HG02642 (cell line): ENCODE results near the gene CBX5.
"Not testable (repeated sequence)": the region's sequence is repeated elsewhere in the genome, so short reads cannot be mapped to it uniquely, and the experiment has no call there.

Experiments
- ATAC-seq: cut with Tn5 transposase; IDR thresholded peaks from one replicate; pipeline ENCODE4 v1.9.1; 2021; ENCODE audit warnings: mild to moderate bottlenecking; ENCODE audit not compliant: unreplicated experiment, poor library complexity

CBX5 gene

DNA sequence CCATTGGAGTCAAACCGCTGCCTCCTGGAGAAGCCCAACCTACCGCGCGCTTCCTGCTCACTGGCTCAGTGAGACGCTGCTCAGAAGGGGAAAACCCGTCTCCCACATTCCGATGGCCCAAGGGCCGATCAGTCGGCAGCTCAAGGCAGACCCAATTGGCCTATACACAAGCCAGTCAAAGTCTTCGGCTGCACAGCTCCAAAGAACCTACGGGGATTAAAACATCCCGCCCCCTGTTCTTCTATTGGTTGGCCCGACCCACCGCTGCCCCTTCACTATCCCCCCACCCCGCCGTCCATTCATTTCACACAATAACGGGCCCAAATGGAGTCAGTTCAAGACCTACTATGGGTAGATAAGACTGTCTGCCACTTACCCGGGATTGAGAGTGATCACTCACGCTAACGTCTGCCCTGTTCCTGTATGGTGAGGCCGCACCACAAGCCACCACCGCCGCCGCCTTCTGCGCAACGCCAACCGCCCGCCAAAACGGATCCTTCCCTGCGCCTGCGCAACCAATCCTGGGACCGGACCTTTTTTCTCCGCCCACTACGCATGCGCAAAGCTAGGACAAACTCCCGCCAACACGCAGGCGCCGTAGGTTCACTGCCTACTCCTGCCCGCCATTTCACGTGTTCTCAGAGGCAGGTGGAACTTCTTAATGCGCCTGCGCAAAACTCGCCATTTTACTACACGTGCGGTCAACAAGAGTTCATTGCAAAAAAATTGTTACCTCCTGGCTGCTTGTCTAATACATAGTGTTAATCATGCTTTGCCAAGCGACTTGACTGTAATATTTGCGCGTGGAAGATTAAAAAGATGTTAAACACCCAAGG is at the start of gene CBX5:
CBX5 (minus strand) TSS at position 491 of the 836 bp plus-strand sequence. CDS start 22,472 bp downstream, outside the sequence.
- ATAC-seq: peak; percentile 68

- ATAC-seq: no peak
Measured at GRCh38 chr12:54328595-54329337, 48.8 kb upstream of the CBX5 start.

DNA sequence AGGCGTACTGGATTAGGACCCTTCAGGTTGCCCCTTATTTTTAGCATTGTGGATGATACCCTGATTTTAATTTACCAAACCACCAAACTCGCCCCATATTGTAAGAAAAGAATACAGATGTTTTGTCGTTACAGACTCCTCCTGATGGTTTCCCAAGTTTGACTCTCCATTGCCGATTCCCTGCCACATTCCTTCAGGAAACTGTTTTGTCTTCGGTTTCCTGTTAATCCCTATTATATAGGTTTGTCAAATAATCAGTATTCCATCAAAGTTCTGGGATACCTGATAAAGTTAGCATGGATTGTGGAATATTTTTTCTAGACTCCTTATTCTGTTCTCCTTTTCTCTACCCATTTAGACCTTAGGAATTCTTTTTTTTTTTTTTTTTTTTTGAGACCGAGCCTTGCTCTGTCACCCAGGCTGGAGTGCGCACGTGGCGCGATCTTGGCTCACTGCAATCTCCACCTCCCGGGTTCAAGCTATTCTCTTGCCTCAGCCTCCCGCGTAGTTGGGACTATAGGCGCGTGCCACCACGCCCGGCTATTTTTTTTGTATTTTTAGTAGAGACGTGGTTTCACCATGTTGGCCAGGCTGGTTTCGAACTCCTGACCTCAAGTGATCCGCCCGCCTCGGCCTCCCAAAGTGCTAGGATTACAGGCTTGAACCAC is 45.7 kb upstream of the CBX5 start:
- ATAC-seq: not testable (repeated sequence)

GRCh38 chr12:54324617-54325441 is 44.9 kb upstream of the CBX5 start, which contains the start of gene COPZ1:
COPZ1 (plus strand) TSS chr12:54325131; CDS start chr12:54325164, 33 bp downstream.
- peak; percentile 99 for ATAC-seq

DNA sequence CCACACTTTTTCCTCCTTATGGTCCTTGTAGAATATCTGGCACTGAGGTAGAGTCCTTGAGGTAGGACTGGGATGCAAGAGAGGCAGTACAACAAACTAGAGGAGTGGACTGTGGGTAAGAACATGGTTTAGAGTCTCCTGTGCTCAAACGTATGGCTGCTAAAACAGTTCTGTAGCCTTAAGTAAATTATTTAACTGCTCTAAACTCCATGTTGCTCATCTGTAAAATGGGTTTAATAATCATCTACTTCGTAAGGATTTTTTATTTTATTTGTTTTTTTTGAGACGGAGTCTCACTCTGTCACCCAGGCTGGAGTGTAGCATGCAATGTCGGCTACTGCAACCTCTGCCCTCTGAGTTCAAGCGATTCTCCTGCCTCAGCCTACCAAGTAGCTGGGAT is 41.4 kb upstream of the CBX5 start:
- no peak for ATAC-seq

DNA sequence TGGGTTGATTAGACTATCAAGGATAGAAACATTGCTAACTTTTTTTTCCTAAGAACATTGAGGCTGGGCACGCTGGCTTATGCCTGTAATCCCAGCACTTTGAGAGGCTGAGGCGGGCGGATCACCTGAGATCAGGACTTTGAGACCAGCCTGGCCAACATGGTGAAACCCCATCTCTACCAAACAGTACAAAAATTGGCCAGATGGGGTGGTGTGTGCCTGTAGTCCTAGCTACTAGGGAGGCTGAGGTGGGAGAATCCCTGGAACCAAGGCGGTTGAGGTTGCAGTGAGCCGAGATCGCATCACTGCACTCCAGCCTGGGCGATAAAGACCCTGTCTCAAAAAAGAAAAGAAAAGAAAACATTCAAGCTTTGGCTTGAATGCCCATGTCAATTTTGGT is 32.4 kb upstream of the CBX5 start:
- ATAC-seq: not testable (repeated sequence)

DNA sequence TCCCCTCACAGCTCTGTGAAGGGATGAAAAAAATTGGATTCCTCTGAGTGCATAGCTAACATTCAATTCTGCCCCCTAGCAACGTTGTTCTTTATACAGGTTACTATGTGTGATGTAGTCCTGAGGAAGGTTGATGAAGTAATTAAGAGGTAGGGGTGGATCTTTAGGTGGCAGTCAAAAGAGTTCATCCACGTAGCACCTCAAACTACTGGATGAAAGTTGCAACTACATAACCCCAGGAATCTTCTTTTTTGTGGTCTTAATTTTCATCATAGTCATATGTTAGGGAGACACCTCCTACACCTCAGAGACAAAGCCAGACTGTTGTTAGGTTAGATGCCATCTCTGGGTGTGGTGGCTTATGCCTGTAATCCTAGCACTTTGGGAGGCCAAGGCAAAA is 31.1 kb upstream of the CBX5 start:
- no peak for ATAC-seq

GRCh38 chr12:54306925-54307741 is 27.2 kb upstream of the CBX5 start:
- ATAC-seq: no peak

- ATAC-seq: no peak
Measured at GRCh38 chr12:54304187-54304810, 24.4 kb upstream of the CBX5 start.

GRCh38 chr12:54303640-54304039 is 23.7 kb upstream of the CBX5 start:
- ATAC-seq: no peak

- ATAC-seq: no peak
Measured at GRCh38 chr12:54301428-54302048, 21.6 kb upstream of the CBX5 start.

DNA sequence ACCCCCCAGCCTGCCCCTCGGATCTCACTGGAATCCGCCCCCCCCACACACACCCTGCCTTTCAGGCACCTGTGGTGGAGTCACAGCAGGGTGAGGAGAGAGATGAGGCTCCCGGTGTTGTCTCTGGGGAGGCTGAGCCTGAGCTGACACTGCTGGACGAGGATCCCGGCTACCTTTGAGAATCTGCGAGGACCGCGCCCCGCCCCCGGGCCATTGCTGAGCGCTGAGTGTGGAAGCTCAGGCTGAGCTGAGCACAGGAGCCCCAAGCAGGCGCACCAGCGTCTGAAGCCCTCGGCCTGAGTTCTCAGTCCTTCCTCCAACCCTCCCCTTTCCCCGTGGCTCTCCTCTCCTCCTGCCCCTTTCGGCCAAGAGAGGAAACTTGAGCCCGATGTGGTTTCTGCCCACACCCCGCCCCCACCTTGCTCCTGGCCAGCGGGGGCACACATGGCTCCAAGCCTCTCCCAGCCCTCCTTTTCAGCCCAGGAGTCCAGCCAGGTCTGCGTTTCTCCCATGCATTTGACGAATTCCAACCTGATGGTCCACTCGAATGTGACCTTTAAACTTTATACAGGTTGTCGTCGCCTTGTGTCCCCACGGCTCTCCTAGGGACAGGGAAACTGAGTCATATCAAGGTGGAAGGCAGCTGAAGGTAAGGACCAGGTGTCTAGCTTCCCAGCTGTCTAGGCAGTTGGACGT is 21.0 kb upstream of the CBX5 start, which contains the start of gene NFE2:
NFE2 (minus strand) TSS at position 284 of the 696 bp plus-strand sequence. CDS start 5,767 bp downstream, outside the sequence.
- ATAC-seq: no peak

- ATAC-seq: no peak
Measured at GRCh38 chr12:54300225-54300731, 20.4 kb upstream of the CBX5 start.

DNA sequence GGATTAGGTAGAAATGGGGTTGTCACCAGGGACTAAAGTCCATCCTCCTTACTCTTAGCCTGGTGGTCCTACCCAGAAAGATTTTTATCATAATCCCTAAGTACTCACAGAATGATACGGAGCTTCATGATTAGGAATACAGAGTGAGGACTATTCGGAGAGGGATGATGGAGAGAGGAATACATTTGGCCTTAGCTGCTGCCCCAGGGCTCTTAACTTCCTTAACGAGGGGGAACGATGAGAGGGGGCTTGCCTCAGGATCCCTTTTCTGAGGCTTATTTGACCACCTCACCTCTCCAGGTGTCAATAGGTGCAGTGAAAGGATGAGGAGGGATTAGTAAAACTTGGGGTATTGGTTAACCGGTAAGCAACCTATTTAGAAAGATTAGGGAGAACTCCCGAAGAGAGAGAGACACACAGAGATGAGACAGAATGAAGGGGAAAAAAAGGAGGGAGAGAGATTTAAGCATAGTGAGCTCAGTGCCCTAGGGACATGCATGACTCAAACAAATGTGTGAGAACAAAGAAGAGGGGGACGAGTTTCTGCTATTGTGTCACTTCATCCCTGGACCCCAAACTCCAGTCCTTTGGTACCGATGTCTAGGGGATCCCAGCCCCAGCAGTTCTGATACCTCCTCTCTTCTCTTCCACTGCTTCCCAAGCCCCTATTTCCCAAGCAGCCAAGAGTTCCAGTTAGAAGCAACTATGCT is 19.7 kb upstream of the CBX5 start:
- ATAC-seq: no peak

DNA sequence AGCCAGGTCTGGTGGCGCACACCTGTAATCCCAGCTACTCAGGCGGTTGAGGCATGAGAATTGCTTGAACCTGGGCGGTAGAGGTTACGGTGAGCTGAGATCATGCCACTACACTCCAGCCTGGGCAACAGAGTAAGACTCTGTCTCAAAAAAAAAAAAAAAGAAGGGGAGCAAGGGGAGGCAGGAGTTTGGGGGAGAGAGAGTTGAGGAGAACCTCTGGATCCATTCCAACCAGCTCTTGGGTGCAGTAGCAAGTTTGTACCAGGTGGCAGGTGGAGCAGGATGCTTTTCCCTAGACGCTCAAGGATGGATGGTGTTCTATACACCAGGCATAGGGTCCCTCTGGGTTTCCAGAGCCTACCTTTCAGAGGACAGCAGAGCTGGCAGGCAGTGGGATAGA is 19.0 kb upstream of the CBX5 start:
- no peak for ATAC-seq

DNA sequence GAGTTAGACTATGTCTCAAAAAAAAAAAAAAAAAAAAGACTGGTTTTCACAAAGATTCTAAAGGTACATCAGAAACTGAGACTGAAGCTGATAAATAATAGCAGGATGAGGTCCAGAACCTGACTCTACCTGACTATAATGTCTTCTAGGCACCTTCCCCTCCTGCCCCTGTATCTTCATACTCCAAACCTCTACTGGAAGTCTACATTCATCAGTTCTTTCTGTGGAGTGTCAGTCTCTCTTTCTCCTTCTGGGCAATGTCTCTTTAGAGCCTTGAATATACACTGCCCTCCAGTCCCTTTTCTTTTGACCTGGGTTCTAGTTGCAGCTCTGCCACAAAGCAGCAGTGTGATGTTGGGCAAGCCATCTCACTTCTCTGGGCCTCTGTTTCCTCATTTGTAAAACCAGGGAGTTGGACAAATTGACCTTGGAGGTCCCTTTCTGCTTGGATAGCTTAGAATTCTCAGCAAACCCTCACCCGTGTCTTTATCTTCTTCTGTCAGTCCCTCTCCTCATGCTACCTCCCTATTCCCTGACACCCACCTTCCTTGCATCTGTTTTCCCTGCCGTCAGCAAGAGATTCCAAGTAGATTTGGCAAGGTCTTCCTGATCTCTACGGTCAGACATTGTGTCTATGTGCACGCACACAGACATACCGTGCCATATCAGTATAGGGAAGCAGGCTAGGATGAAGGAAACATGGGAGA is 16.6 kb upstream of the CBX5 start:
- ATAC-seq: no peak
